ENCODE measurements around the gene MGAT5.

Gene MGAT5

GRCh38 chr2:134336352-134336751 is 82.5 kb downstream of the MGAT5 start:
- DNase-seq (ENCODE audit: low read depth in 2 of 2) = no peak

DNA sequence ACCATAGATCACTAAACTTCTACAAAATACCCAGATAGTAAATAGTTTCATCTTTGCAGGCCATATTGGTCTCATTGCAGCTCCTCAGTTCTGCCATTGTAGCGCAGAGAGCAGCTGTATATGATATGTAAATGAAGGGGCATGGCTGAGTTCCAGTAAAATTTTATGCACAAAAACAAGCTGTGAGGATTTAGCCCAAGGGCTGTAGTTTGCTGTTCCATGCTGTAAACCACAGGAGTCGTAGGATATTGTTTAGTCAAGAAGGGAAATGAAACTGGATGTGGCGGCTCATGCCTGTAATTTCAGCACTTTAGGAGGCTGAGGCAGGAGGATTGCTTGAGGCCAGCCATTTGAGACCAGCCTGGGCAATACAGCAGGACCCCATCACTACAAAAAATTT is 83.0 kb downstream of the MGAT5 start:
- no peak for DNase-seq (ENCODE audit: low read depth in 2 of 2)

GRCh38 chr2:134337631-134338030 is 83.8 kb downstream of the MGAT5 start:
- no peak for DNase-seq (ENCODE audit: low read depth in 2 of 2)

GRCh38 chr2:134338208-134338607 is 84.3 kb downstream of the MGAT5 start:
- no peak for DNase-seq (ENCODE audit: low read depth in 2 of 2)

GRCh38 chr2:134341476-134341875 is 87.6 kb downstream of the MGAT5 start:
- DNase-seq (ENCODE audit: low read depth in 2 of 2) = no peak

DNA sequence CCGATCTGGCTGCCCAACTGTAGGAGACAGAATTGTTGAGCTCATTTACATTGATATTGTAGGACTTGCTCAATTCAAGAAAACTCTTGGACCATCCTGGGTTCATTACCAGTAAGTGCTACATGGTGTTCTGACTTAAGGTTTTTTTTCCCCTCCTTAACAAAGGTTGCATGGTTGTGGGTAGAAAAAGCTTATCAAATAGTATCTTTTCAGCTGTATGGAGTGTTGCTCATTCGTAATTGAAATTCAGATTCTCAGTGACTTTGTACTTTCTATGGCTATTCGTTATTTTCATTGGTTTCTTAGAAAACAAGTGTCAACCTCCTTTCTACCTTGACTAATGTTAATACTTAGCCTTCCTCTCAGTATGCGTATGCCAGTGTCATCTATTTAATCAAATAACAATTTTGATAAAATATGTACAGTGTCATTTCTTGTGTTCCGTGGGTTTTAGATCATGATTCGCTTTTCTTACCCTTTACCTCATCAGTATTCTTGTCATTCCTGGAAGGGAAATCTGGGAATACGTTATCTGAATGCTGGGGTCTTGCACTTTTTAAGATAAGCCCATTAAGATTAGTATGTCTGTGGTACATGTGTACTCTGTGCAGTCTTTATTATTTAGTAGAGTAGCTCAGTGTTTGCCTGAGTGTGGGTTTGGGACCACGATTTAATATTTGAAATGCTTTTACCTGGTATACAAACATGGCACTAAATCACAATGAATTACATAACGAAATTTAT is 91.3 kb downstream of the MGAT5 start:
- DNase-seq (ENCODE audit: low read depth in 2 of 2) = no peak

DNA sequence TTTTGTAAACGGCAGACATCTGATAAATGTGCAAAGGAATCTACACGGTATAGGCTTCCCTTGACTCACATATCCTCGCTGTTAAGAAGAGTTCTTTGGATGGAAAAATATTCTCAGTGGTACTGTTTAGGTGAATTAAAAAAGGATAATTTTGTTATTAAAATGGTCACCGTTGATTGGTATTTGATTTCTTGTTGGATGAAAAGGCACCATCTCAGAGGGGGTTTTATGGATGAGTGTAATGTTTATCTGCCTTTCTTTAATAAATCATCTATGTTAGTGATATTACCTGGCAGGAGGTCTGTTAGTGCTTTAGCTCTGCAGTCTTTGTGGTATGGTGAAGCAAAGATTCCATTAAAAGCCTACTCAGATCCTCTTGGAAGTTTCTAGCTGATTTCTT is 92.3 kb downstream of the MGAT5 start:
- no peak for DNase-seq (ENCODE audit: low read depth in 2 of 2)

GRCh38 chr2:134347756-134348155 is 93.9 kb downstream of the MGAT5 start:
- no peak for DNase-seq (ENCODE audit: low read depth in 2 of 2)

- no peak for DNase-seq (ENCODE audit: low read depth in 2 of 2)
Measured at GRCh38 chr2:134348239-134348638, 94.4 kb downstream of the MGAT5 start.

DNA sequence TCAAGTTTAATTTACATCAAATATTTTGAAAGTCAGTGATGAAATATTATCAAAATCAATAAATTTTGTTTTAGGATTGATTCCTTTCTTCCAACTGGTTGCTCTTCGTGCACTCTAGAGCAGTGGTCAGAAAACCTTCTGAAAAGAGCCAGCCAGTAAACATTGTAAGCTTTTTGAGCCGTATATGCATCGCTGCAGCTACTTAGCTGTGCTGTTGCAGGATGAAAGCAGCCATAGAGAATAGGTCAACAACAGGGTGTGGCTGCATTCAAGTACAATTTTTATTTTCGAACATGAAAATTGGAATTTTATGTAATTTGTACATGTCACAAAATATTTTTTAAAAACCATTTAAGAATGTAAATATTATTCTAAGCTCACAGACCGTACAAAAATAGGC is 94.9 kb downstream of the MGAT5 start:
- no peak for DNase-seq (ENCODE audit: low read depth in 2 of 2)

DNA sequence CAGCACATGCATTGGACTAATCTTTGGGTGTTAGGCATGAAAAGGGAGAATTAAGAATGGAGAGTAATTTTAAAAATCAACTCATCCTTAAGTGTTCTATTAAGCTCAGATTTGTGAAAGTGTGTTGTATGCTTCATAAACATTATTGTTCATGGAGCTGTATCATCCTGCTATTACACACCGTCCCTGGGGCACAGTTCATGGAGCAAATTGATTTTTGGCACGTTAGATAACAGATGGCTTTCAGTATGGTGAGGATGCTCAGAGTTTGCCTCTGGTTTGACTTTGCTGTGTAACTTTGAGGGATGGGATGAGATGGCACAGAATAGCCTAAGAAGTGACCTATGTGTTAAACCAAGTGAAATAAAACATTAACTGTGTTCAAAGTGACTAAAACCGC is 97.1 kb downstream of the MGAT5 start:
- no peak for DNase-seq (ENCODE audit: low read depth in 2 of 2)

GRCh38 chr2:134351899-134352298 is 98.0 kb downstream of the MGAT5 start:
- no peak for DNase-seq (ENCODE audit: low read depth in 2 of 2)

DNA sequence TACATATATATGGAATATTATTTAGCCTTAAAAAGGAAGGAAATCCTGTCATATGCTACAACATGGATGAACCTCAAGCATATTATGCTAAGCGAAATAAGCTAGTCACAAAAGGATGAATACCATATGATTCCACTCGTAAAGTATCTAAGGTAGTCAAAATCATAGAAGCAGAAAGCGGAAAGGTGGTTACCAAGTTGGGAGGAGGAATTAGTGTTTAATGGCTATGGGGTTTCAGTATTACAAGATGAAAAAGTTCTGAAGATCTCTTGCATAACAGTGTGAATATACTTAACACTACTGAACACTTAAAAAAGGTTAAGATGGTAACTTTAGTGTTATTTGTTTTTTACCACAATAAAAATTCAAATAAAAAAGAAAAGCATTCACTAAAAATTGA is 99.0 kb downstream of the MGAT5 start:
- no peak for DNase-seq (ENCODE audit: low read depth in 2 of 2)

DNA sequence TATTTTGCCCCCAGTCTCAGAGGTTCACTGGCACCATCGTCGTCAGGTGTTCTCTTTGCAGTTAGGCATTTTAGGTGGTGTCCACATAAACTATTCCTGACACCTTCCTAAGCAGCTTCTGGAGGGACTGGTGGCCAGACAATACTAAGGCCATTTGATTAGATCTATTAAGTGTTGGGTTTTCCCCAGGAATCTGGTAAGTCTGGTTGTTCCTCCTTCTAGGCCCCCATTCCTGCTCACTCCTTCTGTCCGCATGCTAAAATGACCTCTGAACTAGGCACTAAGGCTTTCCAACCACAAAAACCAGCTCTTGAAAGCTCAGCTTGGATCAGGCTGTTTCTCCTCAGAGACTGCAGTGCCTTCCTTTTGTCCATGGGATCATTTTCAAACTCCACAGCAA is 100.7 kb downstream of the MGAT5 start:
- DNase-seq (ENCODE audit: low read depth in 2 of 2) = no peak

DNA sequence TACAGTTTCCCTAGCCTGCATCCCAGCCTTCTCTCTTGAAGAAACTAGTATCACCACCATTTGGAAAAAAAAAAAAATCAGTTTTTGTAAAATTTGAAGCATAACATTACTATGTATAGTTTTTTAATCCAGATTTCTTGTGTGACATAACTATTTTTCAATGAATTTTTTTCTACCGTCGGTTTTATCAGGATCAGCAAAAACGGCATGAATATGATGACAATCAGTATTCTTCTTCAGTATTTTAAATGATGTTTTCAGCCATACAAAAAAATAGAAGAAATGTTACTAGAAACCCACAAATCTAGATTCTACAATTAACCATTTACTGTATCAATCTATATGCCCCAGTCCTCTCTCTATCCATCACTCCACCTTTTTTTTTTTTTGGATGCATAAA is 103.9 kb downstream of the MGAT5 start:
- no peak for DNase-seq (ENCODE audit: low read depth in 2 of 2)

- DNase-seq (ENCODE audit: low read depth in 2 of 2) = no peak
Measured at GRCh38 chr2:134359367-134360081, 105.7 kb downstream of the MGAT5 start.

DNA sequence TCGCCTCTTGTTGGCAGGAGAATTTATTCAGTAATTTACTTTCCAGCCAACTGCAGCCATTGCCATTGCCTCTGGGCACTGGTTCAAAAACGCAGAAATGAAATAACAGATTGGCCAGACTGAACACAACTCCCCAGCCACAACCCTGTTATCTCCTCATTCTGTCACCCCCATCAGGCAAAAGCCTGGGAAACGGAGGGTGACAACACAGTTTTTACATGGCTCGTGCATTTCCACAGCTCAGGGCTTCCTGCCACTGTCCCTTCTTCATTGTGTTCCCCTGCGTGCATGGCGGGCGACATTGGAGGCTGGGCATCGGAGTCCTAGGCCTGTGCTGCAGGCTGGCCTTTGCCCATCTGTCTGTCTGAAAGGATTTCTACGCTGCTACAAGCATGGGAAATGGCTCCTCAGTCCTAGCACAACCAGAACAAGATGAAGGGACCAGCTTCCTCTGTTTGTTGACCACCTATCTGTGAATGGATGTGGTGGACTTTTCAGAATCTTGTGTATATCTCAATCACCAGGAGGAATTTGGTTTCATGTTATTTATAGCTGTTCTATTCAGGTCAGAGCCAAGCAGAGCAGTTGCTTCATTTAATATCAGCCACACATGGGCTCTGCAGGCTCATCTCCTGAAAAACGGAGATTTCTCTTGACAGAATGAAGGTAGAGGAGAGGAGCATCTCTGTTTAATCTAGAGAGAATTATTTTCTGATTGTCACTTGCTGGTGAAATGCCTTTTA is 107.0 kb downstream of the MGAT5 start:
- DNase-seq (ENCODE audit: low read depth in 2 of 2) = no peak

GRCh38 chr2:134361648-134362047 is 107.8 kb downstream of the MGAT5 start:
- DNase-seq (ENCODE audit: low read depth in 2 of 2) = no peak

DNA sequence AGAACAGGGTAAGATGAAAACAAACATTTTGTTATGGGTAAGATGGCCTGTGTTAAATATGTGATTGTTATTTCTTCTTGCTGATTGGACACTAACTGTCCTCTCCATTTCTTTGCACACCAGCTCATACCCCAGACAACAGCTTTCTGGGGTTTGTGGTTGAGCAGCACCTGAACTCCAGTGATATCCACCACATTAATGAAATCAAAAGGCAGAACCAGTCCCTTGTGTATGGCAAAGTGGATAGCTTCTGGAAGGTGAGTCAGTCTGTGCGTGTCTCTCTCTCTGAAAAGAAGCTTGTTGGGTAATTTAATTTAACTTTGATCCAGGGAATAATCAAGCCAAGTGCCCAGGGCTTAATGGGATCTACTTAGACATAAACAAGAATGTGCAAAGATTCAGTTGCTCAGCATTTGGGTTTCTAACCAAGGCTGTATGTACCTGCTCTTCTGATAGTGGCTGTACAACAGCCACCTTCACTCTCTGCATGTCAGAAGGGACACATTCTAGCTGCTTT is 108.3 kb downstream of the MGAT5 start:
- DNase-seq (ENCODE audit: low read depth in 2 of 2) = no peak

DNA sequence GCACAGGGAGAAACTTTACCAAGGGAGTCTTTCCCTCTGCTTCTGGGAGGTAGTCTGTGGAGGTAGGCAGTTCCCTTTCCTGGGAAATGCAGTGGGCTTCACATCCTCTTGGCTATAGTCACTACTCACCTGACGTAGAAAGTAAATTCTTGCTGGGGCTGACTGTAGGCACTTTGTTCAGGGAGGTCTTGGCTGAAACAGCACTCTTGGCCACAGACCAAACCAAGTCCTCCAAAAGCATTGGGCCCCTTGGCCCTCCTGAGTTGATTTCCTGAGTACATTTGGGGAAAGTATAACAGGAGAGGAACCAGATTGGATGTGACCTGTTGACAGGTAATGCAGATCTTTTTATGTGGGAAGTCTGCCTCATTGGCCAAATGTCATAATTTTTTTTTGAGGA is 108.9 kb downstream of the MGAT5 start:
- no peak for DNase-seq (ENCODE audit: low read depth in 2 of 2)

DNA sequence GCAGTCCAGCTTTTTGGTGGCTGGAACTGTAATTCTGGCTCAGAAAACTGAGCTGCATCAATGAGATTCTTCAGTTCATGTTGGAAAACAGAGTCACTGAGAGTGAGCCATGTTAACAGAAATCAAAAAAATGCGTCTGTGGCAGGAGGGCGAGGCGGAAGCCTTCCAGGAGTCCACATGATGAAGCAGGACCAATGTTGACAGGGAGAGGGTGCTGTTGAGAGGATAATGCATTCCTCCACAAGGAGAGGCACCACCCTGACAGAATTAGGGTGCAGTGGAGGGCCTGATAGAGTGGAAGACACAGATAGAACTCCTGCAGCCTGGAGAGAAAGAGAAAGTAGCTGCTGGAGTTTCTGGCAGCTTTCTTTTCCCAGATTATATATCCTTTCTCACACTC is 111.5 kb downstream of the MGAT5 start:
- no peak for DNase-seq (ENCODE audit: low read depth in 2 of 2)

GRCh38 chr2:134366359-134366758 is 112.5 kb downstream of the MGAT5 start:
- no peak for DNase-seq (ENCODE audit: low read depth in 2 of 2)

- DNase-seq (ENCODE audit: low read depth in 2 of 2) = no peak
Measured at GRCh38 chr2:134367213-134367612, 113.3 kb downstream of the MGAT5 start.

Data from stimulated activated CD4-positive, alpha-beta T cell treated with anti-CD3 and anti-CD28 coated beads, Interleukin-1b, Interleukin-23, amount 100 ng/mL, for 1 hour (primary cell).